ENCODE results near the gene MAPK10.

Gene MAPK10

GRCh38 chr4:86006057-86006456 lies 353.8 kb downstream of the MAPK10 start:
- H3K4me3 ChIP-seq (ENCODE audit: low read depth, low read length): no peak overlapping the region
- DNase-seq (ENCODE audit: low read depth): no peak
- TF ChIP-seq CTCF (IDR thresholded peaks at IDR 0.05; ENCODE audit: control insufficient read depth, extremely low read depth, insufficient read depth): no peak

- no peak overlapping the region for H3K4me3 ChIP-seq (ENCODE audit: low read depth, low read length)
- no peak for DNase-seq (ENCODE audit: low read depth)
- no peak for TF ChIP-seq CTCF (IDR thresholded peaks at IDR 0.05; ENCODE audit: control insufficient read depth, extremely low read depth, insufficient read depth)
Observed at GRCh38 chr4:86004030-86004429, 355.8 kb downstream of the MAPK10 start.

GRCh38 chr4:86001591-86001990 lies 358.3 kb downstream of the MAPK10 start:
- no peak overlapping the region for H3K4me3 ChIP-seq (ENCODE audit: low read depth, low read length)
- no peak for TF ChIP-seq CTCF (IDR thresholded peaks at IDR 0.05; ENCODE audit: control insufficient read depth, extremely low read depth, insufficient read depth)
- no peak for DNase-seq (ENCODE audit: low read depth)

- no peak overlapping the region for H3K4me3 ChIP-seq (ENCODE audit: low read depth, low read length)
- TF ChIP-seq CTCF (IDR thresholded peaks at IDR 0.05; ENCODE audit: control insufficient read depth, extremely low read depth, insufficient read depth): no peak
- no peak for DNase-seq (ENCODE audit: low read depth)
Observed at GRCh38 chr4:85995361-85995760, 364.5 kb downstream of the MAPK10 start.

GRCh38 chr4:85994576-85994975 lies 365.3 kb downstream of the MAPK10 start:
- DNase-seq (ENCODE audit: low read depth): no peak
- no peak overlapping the region for H3K4me3 ChIP-seq (ENCODE audit: low read depth, low read length)
- no peak for TF ChIP-seq CTCF (IDR thresholded peaks at IDR 0.05; ENCODE audit: control insufficient read depth, extremely low read depth, insufficient read depth)

DNA sequence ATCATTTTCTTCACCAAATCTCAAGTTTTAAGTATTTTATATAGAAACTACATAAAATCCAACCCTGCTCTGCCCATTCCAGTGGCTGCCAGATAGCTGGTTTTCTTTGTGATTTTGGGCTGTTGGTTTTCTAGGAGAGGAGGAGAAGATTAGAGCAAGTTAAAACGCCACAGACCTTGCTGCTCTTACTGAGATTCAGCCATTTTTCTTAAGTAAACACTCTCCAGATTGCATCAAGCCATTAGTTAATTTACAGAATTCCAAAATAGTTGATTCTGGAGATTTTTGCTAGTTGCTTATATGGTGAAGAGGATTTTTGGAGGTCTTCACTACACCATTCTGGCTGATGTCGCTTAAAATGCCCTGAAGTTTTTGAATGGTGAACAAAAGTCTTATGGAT lies 366.2 kb downstream of the MAPK10 start:
- TF ChIP-seq CTCF (IDR thresholded peaks at IDR 0.05; ENCODE audit: control insufficient read depth, extremely low read depth, insufficient read depth): no peak
- no peak overlapping the region for H3K4me3 ChIP-seq (ENCODE audit: low read depth, low read length)

GRCh38 chr4:85986266-85986665 lies 373.6 kb downstream of the MAPK10 start:
- no peak for TF ChIP-seq CTCF (IDR thresholded peaks at IDR 0.05; ENCODE audit: control insufficient read depth, extremely low read depth, insufficient read depth)
- H3K4me3 ChIP-seq (ENCODE audit: low read depth, low read length): no peak overlapping the region
- no peak for DNase-seq (ENCODE audit: low read depth)

More for the DNA sequence above, 366.2 kb downstream of the MAPK10 start:
- DNase-seq (ENCODE audit: low read depth): no peak

Measured in LNCaP clone FGC (cell line).